GM03348 (cell line): ENCODE data around the gene ABI2.

Experiments used
- DNase-seq: peaks from one replicate; pipeline ENCODE4 v3.0.0; 2012; ENCODE audit warnings: low spot score

Gene ABI2

DNA sequence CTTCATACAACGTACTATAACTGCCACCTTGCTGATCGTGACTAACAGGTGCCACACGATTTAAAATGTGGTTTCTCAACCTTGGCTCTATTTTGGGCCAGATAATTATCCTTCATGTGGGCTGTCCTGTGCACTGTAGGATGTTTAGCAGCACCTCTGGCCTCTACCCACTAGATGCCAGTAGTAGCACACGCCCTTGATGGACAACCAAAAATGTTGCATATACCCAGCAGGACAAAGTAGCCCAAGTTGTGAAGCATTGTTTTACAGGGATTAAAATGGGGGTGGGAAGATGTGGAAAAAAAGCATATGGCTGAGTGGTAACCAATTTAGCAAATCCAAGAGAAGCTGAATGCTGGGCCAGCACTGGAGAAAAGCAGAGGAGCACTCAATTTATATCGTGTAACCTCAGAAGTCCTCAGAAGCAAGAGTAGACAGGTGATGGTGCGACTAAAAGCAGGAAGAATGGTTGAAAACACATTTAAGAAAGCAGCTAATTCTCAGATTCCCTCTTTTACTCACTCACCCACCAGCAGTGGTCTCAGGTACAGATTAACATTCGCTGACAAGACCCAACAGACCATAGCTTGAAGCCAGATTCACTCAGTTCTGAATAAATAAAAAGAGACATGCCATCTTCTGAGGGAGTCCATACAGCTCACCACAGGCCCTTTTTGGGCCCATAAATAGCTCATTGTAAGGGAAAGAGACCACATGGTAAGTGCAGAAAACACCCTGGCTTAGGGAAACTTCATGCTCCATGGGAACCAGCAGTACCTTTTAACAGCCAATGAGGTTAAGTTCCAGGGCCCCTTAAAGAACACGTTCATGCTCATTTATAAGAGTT lies 156.3 kb downstream of the ABI2 start:
- no peak for DNase-seq

DNA sequence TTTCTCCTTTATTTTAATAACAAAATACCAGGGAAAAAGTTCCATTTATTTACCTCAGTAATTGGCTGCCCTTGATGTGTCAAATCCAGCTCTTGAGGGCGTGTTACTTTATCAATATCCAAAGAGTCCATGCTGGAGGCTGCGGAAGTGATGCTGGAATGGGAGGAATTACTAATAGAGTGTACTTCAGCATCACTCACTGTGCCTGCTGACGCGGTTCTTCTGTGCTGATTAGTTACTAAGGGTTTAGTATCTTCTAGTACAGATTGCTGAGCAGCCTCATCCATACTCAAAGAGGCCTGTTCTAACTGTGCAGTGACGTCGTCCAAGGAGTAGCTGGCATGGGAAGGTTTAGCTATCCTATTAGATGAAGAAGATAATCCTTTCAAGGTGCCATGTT lies 161.3 kb downstream of the ABI2 start:
- no peak for DNase-seq

DNA sequence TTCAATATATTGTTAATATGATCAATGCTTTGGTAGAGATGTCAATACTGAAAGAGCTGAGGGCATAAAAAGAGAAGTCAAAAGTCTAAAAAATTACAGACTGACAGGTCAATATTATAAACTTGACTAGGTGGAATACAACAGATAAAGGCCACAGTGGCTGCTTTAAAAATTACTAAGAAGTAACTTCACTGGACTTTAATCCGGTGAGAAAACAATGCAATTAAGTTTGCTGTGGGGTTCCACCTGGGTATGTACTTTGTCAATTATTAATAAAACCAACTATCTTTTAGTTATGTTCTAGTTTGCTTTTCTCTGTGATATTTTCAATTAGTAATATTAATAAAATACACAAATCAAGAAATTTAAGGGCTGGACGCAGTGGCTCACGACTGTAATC lies 162.2 kb downstream of the ABI2 start:
- DNase-seq: no peak

DNA sequence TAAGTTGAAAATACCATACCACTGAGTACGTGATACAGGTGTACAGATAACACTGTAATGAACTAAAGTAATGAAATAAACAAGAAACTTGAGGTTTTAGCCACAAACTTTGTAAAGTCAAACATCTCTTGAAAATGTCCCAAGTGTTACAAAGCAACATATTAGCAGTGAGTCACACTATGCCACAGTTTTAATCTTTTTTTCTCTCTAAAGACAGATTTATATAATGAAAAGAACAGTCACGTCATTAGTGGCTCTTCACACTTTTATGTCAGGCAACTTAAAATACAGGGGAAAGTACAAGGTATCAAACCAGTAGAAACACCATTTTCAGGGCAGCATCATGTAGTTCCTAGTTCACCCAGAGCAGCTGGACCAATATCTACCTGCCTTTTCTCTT lies 164.8 kb downstream of the ABI2 start:
- DNase-seq: no peak
